ENCODE measurements around the gene HRH1.

Gene HRH1

DNA sequence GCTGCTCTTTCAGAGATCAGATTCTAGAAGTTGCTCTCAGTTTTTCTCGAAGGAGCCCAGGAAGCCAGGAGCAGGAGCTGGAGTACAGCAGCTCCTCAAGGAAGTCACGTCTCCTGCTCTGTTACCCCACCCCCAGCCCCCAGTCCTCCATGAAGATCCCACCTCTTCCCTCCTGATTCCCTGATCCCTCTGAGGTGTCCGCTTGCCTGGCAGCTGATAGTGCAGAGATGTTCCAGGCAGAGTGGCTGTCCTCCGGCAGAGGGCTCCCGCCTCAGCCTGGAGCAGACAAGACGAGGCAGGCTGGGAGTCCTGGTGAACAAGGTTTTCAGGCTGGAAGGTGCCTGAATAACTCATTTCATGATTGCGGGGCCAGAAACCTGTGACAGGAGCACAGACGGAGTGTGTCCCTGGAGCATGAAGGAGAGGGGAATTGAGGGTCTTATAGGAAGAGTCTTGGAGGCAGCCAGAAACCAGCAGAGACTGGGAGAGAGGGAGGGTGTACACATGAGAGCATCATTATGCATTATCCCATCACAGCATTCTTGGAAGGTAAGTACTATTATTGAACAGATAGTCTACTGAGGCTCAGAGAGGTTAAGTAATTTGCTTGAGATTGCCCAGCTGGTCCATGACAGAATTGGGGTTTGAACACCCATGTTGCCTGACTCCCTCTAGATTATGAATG, 1.2 kb downstream of the HRH1 start:
- DNase-seq (ENCODE audit: low read depth): peak; percentile 88
- TF ChIP-seq, protein P1, sequence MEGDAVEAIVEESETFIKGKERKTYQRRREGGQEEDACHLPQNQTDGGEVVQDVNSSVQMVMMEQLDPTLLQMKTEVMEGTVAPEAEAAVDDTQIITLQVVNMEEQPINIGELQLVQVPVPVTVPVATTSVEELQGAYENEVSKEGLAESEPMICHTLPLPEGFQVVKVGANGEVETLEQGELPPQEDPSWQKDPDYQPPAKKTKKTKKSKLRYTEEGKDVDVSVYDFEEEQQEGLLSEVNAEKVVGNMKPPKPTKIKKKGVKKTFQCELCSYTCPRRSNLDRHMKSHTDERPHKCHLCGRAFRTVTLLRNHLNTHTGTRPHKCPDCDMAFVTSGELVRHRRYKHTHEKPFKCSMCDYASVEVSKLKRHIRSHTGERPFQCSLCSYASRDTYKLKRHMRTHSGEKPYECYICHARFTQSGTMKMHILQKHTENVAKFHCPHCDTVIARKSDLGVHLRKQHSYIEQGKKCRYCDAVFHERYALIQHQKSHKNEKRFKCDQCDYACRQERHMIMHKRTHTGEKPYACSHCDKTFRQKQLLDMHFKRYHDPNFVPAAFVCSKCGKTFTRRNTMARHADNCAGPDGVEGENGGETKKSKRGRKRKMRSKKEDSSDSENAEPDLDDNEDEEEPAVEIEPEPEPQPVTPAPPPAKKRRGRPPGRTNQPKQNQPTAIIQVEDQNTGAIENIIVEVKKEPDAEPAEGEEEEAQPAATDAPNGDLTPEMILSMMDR (conservative IDR thresholded peaks at IDR 0.05; ENCODE audit: low read depth, low read length): peak; percentile 99
- peak overlapping the region; percentile 73 for H3K4me3 ChIP-seq (ENCODE audit: low read depth, low read length)

DNA sequence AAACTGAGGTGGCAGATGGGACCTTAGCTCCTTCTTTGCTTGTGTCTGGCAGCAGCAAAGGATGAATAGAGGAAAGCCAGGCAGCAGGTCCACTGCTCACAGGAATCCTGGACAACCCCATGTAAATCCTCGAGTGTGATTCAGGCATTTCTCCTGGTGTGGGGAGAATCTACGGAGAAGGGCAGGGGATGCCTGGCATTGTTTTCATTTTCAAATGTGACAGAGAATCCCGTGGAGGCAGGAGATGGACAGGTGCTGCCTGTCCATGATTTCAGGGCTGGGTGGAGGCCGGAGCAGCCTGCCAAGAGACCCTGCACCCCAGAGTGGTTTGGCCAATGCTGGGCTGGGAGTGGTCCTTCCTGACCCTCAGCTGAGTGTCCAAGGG, 1.7 kb downstream of the HRH1 start:
- no peak overlapping the region for H3K4me3 ChIP-seq (ENCODE audit: low read depth, low read length)
- TF ChIP-seq, protein P1 (conservative IDR thresholded peaks at IDR 0.05; ENCODE audit: low read depth, low read length): no peak
- no peak for DNase-seq (ENCODE audit: low read depth)

DNA sequence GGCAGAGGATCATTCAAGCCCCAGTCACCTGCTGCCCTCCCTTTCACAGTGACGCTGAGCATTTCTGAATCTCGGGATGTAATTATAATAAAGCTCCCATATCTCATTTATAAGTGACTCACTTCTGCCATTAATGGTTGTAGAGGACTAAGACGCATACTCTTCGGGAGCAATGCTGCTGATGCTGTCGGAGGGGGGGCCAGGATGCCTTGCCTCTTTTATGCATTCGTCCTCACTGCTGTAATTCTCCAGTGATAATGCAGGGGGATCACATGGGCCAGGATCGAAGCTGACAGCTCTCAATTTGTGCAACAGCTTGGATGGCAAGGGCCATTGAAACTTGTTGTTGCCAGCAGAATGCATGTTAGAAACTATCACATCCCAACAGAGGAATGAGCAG, 3.1 kb downstream of the HRH1 start:
- DNase-seq (ENCODE audit: low read depth): no peak
- TF ChIP-seq, protein P1 (conservative IDR thresholded peaks at IDR 0.05; ENCODE audit: low read depth, low read length): no peak
- H3K4me3 ChIP-seq (ENCODE audit: low read depth, low read length): no peak overlapping the region

DNA sequence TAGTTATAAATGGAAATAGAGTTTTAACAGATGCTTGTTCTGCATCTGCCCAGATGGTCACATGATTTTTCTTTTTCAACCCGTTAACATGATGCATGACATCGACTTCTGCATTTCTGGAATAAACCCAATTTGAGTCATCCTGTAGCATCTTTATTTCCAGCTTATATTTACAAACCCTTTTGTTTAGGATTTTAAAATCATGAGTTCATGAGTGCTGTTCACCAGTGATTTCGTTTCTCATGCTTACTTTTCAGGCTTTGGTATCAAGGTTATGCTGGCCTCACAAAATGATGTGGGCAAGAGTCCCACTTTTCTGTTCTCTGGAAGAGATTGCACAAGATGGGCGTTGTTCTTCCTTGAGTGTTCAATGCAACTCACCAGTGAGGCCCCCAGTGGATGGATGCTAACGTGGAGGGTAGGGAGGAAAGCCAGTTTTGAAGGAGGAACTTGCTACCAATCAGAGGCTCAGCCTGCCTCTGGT, 5.2 kb downstream of the HRH1 start:
- H3K4me3 ChIP-seq (ENCODE audit: low read depth, low read length): no peak overlapping the region
- DNase-seq (ENCODE audit: low read depth): peak; percentile 83
- TF ChIP-seq, protein P1 (conservative IDR thresholded peaks at IDR 0.05; ENCODE audit: low read depth, low read length): peak; percentile 27

DNA sequence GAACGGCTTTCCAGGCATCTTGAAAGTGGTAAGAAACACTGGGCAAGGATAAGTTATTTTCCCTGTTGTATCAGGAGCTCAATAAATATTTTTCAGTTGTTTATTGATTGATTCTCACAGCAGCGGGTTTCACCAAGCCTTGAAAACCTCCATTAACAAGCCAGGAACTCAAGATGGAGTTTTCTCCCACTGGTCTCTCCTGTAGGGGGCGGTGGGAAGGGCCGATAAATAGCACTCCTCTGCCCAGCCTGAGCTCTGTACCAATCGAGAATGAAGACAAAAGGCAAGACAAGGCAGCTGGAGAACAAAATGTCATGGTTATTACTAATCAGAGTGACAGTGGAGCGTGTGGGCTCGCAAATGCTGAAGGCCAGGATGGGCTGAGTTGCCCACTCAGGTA, 7.4 kb downstream of the HRH1 start:
- TF ChIP-seq, protein P1 (conservative IDR thresholded peaks at IDR 0.05; ENCODE audit: low read depth, low read length): no peak
- no peak overlapping the region for H3K4me3 ChIP-seq (ENCODE audit: low read depth, low read length)
- no peak for DNase-seq (ENCODE audit: low read depth)

DNA sequence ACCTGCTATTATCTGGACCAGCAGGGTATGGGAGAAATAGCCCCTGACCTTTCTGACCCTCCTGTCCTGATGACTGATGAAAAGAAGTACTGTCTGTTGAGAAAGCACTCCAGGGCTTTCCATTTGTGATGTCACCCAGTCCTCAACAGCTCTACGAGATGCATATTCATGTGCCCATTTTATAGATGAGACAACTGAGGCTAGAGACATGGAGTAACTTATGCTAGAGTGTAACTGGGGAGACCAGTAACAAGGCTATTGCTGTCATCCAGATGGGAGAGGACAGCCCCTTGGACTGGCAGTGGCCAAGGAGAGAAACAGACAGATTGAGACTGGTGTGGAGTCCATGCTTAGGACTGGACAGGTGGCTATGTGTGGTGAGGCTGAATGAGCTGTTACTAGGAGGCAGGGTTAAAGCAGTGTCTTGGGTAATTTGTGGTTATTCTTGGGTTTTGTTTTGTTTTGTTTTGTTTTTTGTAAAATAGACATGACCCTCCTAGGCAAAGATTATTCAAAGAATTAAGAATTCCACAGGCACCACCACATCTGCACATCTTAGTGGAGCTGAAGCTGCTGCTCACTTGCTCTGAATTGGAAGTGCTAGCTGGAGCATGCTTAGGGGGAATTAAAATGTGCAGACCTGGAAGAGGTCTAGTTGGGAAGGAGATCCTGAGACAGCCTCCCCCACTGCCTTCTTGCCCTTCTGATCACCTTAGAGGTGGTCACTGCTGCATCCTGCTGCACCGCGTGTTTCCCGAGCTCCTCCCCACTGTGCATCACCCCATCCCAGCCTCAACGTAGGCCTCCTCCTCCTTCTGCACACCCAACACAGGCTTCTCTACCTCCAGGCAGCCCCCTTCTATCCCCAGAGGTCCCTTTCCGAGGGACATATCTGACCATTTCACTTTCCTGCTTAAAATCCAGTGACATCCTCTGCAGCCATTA, 8.4 kb downstream of the HRH1 start:
- DNase-seq (ENCODE audit: low read depth): no peak
- H3K4me3 ChIP-seq (ENCODE audit: low read depth, low read length): no peak overlapping the region
- TF ChIP-seq, protein P1 (conservative IDR thresholded peaks at IDR 0.05; ENCODE audit: low read depth, low read length): no peak

All from choroid plexus epithelial cell (primary cell).